HL-60 (cell line): ENCODE measurements around the gene XPR1.

ENCODE experiments used
- DNase-seq, 2 experiments: peaks; one replicate each; pipeline ENCODE4 v3.0.0-alpha.2; 2010 to 2020; ENCODE audit warnings: low read depth in 1 of 2, low spot score in 1 of 2
- H3K27ac ChIP-seq: fragments of 250-450 bp; sonication (Bioruptor Pico); replicated peaks from 2 replicates; pipeline ENCODE4 v1.5.1; 2020; ENCODE audit warnings: mild to moderate bottlenecking, moderate library complexity
- H3K27me3 ChIP-seq: fragments of 250-450 bp; sonication (Bioruptor Pico); 2 replicates; pipeline ENCODE4 v1.5.1; 2021; ENCODE audit warnings: mild to moderate bottlenecking, moderate library complexity; ENCODE audit not compliant: insufficient read depth, poor library complexity, severe bottlenecking
- H3K4me3 ChIP-seq: replicated peaks from 2 replicates; pipeline ENCODE4 v1.5.1; 2011; ENCODE audit warnings: mild to moderate bottlenecking, control low read depth, low read length; ENCODE audit not compliant: insufficient read depth
- CTCF ChIP-seq: IDR thresholded peaks from one replicate; pipeline ENCODE4 v1.5.1; 2011; ENCODE audit warnings: low read length, control low read depth, inconsistent platforms; ENCODE audit not compliant: insufficient read depth
- GABPA ChIP-seq: IDR thresholded peaks from 2 replicates; pipeline ENCODE4 v1.6.1; 2012; ENCODE audit warnings: low read depth
- POLR2AphosphoS5 ChIP-seq: IDR thresholded peaks from 2 replicates; pipeline ENCODE4 v1.6.1; 2012; ENCODE audit warnings: low read depth
- REST ChIP-seq: IDR thresholded peaks from 2 replicates; pipeline ENCODE4 v1.6.1; 2012; ENCODE audit warnings: low read depth; ENCODE audit not compliant: insufficient replicate concordance
- SPI1 ChIP-seq: IDR thresholded peaks from 2 replicates; pipeline ENCODE4 v1.6.1; 2012; ENCODE audit warnings: low read depth, mild to moderate bottlenecking, borderline replicate concordance

The XPR1 gene

GRCh38 chr1:180901076-180901990 is 269.5 kb downstream of the XPR1 start:
- TF ChIP-seq POLR2AphosphoS5 (no peak), SPI1 (no peak), REST (no peak), GABPA (no peak), CTCF (no peak)

GRCh38 chr1:180902541-180902940 is 270.7 kb downstream of the XPR1 start:
- no peak for DNase-seq
- TF ChIP-seq GABPA (no peak), REST (no peak), CTCF (no peak), SPI1 (no peak), POLR2AphosphoS5 (no peak)
- Histone ChIP-seq H3K27ac (no peak overlapping the region), H3K4me3 (no peak overlapping the region), H3K27me3 (no peaks in the 10 kb centered on the region)

More at GRCh38 chr1:180901076-180901990, 269.5 kb downstream of the XPR1 start:
- Histone ChIP-seq H3K4me3 (no peak overlapping the region), H3K27me3 (no peaks in the 10 kb centered on the region), H3K27ac (no peak overlapping the region)
- no peak for DNase-seq

GRCh38 chr1:180905927-180906326 is 274.1 kb downstream of the XPR1 start:
- no peak overlapping the region for H3K4me3 ChIP-seq
- H3K27me3 ChIP-seq = no peaks in the 10 kb centered on the region
- no peak for TF ChIP-seq SPI1
- H3K27ac ChIP-seq = no peak overlapping the region
- DNase-seq = no peak

GRCh38 chr1:180906511-180906910 is 274.7 kb downstream of the XPR1 start:
- no peak for DNase-seq
- no peak overlapping the region for H3K27ac ChIP-seq
- TF ChIP-seq POLR2AphosphoS5 (no peak), REST (no peak), SPI1 (no peak), GABPA (no peak), CTCF (no peak)
- H3K4me3 ChIP-seq = no peak overlapping the region
- H3K27me3 ChIP-seq = no peaks in the 10 kb centered on the region
